Activated effector memory CD4-positive, alpha-beta T cell treated with anti-CD3 and anti-CD28 coated beads, Interleukin-2, amount 50 U/mL, for 16 hours (primary cell): ENCODE measurements around the gene YWHAG.
A peak's percentile ranks its signal among the peaks of the same experiment; 100 is the strongest.
"Not testable (repeated sequence)": the region's sequence is repeated elsewhere in the genome, so short reads cannot be mapped to it uniquely, and the experiment has no call there.

Source experiments
- DNase-seq: peaks from one replicate; pipeline ENCODE4 v3.0.0-alpha.2; 2020

The YWHAG gene

DNA sequence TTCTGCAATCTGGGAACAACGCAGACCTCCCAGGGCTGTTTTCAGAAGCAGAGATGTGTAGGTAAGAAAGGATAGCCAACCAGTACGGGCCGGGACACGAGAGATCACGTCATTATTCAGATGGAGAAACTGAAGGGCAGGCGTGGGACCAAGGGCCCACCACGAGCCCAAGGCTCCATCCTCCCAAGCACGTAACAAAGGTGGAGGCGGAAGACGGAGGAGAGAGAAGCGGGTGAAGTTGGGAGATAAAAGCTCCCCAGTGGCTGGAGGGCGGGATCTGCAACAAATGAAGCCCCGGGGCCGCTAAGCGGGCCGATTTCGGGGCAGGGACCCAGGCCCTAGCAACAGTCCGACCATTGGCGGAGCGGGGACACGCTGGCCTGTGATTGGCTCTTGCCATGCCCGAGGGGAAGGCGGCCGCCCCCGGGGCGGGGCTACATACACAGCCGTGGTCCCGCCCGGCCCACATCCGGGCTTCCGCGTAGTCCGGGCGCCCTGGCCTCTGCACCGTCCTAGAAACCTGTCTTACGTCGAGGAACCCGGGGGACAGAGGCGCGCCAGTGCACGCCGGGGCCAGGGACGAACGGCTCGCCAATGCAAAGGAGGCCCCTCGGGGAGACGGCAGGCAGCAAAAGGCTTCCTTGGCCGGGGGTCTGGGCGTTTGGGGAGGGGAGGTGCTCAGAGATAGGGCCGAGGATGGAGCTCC is 40.9 kb downstream of the YWHAG start:
- DNase-seq = peak; percentile 99

DNA sequence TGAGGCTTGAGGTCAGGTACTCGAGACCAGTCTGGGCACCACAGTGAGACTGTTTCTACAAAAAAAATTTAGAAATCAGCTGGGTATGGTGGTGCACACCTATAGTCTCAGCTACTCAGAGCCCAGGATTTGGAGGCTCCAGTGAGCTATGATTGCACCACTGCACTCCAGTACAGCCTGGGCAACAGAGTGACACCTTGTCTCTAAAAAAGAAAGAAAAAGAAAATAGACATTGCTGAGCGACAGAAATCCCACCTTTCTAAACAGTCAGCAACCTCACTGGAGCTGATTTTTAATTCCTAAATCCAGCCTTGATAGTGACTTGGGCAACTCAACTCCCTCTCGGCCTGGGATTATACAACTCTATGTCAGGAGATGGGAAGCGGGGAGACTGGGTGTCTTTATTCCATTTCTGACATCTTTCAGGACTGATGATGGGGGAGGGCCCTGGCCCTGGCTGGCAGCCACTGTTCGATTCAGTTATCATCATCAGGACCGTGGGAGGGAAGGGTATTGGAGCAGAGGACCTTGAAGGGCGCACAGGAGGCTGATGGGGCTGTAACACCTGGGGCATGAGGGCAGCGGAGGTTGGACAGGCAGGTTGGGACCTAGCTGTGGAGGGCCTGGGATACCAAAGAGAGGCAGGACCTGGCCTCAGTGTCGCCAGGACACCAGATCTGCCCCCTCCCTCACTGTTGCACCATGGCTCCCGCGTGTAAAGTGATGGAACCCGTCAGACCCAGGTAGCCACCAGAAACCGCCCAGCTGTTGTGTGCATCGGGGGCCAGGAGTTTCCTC is 41.6 kb downstream of the YWHAG start:
- no peak for DNase-seq

DNA sequence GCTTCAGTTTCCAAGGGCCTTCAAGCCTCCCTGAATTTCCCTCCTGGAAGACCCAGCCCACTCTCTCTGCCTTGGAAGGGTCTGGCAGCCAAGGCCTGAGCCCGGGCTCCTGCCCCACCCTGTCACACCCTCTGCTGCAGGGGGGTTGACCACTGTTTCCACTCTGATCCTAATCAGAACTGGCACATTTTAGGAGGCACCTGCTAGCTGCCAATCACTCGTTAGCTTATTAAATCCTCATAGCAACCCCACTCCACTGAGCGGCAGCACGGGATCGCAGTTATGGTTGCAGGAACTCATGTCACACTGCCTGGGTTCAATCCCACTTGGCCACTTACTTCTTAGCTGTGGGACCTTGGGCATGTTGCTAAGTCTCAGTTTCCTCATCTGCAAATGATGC is 43.4 kb downstream of the YWHAG start:
- DNase-seq = no peak

DNA sequence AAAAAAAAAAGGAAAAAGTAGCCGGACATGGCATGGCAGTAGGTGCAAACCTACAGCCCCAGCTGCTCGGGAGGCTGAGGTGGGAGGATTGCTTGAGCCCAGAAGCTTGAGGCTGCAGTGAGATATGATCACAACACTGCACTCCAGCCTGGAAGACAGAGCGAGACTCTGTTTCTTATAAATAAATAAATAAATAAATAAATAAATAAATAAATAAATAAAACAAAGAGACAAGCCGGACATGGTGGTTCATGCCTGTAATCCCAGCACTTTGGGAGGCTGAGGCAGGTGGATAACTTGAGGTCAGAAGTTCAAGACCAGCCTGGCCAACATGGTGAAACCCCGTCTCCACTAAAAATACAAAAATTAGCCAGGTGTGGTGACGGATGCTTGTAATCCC is 44.1 kb downstream of the YWHAG start:
- DNase-seq = not testable (repeated sequence)

DNA sequence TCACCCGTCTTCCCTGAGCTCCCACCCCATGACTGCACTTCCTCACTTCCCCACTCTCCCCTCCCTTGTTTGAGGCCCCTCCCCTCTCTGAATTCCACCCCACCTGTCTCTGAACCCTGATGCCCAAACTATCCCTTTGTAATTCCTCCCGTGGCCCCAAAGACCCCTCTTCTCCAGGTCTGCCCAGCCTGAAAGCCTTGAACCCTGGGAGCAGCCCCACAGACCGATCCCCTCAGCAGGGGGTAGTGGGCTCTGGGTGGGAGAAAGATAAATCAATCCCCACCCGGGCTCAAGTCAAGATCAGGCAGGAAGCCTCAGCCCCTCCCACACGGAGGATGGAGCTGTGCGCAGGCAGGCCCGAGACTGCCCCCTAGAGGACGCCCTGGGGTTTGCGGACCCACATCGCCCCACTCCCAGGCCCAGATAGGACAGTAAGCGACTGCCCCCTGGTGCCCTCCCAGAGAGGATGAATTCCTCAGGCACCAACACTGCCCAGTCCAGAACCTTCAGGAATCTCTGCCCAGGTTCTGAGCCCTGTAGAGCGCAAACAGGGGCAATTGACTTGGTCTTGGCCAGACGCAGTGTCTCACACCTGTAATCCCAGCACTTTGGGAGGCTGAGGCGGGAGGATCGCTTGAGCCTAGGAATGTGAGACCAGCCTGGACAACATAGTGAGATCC is 44.6 kb downstream of the YWHAG start:
- peak; percentile 99 for DNase-seq

DNA sequence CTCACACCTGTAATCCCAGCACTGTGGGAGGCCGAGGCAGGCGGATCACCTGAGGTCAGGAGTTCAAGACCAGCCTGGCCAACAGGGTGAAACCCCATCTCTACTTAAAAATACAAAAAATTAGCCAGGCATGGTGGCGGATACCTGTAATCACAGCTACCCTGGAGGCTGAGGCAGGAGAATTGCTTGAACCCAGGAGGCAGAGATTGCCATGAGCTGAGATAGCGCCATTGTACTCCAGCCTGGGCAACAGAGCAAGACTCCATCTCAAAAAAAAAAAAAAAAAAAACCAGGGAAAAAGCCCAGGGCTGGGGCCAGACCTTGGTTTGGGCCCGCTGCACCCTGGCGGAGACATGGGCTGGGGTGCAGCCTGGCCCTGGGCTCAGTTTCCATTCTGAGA is 47.0 kb downstream of the YWHAG start:
- not testable (repeated sequence) for DNase-seq

DNA sequence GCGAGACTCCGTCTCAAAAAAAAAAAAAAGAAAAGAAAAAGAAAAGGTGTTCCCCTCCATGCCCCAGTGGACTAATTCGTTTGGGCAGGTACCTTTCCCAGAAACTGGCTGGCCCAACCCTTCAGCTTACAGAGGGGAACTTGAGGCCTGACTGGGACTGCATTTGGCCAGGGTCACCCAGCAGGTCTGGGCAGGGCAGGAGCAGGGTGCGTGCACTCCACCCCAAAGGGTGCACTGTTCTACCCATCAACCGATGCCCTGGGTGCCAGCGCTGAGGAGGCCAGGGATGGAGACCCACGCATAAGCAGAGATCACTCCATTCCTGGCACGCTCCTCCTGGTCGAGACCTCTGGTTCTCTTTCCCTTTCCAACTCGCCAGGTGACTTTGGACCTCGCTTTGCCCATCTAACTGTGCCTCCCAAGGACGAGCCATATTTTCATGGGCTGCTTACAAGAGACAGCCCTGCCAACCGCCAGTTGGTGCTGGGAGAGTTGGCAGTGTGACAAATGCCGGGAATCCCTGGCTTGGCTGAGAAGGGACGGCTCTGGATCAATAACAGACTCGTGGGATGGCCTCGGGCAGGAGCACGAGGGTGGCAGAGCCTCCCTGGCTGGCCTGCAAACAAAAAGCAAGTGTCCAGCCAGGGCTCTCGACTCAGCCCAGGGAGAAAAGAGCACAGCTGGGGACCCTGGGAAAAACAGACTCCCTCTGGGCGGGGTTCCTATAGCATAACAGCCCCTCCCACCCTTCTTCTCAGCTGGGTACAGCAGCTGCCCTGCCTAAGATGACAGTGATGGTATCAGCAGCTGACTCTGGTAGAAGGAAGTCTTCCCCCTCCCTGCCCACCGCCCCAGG is 48.5 kb downstream of the YWHAG start:
- no peak for DNase-seq

DNA sequence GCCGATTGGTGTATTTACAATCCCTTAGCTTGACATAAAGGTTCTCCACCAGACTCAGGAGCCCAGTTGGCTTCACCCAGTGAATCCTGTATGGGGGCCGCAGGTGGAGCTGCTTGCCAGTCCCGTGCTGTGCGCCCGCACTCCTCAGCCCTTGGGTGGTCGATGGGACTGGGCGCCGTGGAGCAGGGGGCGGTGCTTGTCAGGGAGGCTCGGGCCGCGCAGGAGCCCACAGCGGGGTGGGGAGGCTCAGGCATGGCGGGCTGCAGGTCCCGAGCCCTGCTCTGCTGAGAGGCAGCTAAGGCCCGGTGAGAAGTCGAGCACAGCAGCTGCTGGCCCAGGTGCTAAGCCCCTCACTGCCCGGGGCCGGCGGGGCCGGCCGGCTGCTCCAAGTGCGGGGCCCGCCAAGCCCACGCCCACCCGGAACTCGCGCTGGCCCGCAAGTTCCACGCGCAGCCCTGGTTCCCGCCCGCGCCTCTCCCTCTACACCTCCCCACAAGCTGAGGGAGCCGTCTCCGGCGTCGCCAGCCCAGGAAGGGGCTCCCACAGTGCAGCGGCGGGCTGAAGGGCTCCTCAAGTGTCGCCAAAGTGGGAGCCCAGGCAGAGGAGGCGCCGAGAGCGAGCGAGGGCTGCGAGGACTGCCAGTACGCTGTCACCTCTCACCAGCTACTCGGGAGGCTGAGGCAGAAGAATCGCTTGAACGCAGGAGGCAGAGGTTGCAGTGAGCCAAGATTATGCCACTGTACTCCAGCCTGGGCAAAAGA is 49.3 kb downstream of the YWHAG start:
- not testable (repeated sequence) for DNase-seq

DNA sequence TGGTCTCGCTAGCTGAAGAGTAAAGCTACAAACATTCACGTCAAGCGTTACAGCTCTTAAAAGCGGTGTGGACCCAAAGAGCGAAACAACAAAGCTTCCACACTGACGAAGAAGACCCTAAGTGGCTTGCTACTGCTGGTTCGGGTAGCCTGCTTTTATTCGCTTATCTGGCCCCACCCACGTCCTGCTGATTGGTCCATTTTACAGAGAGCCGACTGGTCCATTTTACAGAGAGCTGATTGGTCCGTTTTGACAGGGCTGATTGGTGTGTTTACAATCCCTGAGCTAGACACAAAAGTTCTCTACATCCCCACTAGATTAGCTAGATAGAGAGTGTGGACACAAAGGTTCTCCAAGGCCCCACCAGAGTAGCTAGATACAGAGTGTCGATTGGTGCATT is 49.9 kb downstream of the YWHAG start:
- DNase-seq = not testable (repeated sequence)

DNA sequence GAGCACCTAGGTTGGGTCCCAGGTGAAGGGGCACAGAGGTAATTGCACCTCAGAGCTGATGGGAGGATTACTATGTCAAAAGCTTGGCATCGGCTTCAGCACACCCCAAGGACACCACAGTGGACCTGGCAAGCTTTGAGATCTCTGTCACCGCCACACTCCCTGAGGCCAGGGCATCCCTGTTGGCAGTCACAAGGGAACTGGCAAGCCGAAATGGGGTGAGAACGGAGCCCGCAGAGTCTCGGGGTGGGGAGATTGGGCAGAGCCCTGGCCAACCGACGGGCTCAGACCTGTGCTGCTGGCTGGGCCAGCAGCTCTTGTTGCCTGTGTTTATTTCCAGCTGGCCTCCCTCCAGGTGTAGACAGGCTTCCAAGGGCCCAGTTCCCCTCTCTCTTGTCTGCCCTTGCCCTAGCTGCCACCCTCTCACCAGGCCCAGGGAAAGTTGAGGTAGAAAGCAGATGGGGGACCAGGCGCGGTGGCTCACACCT is 53.9 kb downstream of the YWHAG start:
- no peak for DNase-seq

DNA sequence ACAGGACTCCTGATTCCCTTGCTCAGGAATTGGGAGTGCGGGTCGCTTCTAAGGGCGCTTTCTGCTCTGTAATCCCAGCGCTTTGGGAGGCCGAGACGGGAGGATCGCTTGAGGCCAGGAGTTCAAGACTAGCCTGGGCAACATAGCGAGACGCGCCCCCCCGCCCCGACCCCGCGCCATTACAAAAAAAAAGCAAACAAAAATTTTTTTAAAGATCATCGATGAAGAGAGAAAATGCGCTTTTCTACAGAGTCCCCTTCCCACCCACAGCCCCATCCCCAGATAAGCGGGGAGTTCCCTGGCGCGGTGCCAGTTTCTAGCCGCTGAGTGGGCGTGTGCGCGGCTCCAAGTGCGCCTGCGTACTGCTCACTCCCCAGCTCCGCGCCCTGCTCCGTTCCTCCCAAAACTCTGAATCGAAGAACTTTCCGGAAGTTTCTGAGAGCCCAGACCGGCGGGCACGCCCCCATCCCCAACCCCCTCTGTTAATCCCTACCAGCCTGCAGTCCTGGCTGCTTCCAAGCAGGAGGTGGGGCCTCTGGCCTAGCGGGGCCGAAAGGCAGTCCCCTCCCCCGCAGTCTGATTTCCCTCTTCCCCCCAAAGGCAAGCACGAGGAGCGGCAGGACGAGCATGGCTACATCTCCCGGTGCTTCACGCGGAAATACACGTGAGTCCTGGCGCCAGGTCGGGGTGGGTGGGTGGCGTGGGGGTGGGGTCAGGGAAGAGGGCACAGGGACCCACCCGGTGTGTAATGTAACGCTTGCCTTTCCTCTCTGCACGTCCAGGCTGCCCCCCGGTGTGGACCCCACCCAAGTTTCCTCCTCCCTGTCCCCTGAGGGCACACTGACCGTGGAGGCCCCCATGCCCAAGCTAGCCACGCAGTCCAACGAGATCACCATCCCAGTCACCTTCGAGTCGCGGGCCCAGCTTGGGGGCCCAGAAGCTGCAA is 55.3 kb downstream of the YWHAG start:
- DNase-seq = peak; percentile 94

DNA sequence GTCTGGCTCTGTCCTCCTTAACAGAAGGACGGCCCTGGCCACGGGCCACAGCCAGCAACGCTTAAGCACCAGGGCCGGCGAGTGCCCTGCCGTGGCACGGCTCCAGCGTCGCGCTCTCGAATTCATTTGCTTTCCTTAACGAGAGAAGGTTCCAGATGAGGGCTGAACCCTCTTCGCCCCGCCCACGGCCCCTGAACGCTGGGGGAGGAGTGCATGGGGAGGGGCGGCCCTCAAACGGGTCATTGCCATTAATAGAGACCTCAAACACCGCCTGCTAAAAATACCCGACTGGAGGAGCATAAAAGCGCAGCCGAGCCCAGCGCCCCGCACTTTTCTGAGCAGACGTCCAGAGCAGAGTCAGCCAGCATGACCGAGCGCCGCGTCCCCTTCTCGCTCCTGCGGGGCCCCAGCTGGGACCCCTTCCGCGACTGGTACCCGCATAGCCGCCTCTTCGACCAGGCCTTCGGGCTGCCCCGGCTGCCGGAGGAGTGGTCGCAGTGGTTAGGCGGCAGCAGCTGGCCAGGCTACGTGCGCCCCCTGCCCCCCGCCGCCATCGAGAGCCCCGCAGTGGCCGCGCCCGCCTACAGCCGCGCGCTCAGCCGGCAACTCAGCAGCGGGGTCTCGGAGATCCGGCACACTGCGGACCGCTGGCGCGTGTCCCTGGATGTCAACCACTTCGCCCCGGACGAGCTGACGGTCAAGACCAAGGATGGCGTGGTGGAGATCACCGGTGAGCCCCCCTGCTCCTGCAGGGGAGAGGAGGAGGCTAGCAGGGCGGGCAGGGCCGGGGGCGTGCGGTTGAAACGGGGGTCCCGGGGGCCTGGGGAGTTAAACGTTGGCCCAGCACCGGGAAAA is 56.2 kb downstream of the YWHAG start, which contains the start of gene HSPB1:
Gene HSPB1, plus strand, starts transcription at position 327 of the 855 bp plus-strand sequence. Its CDS starts 40 bp downstream, at position 367.
- peak; percentile 91 for DNase-seq

DNA sequence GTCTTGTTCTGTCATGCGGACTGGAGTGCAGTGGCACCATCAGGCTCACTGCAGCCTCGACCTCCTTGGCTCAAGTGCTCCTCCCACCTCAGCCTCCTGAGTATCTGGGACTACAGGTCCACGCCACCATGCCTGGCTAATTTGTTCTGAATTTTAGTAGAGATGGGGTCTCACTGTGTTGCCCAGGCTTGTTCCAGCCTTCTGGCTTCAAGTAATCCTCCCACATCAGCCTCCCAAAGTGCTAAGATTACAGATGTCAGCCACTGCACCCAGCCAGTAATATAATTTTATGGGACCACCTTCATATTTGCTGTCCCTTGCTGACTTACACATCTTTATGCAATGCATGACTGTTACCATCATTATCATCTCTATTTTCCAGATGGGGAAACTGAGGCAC is 57.8 kb downstream of the YWHAG start:
- no peak for DNase-seq

DNA sequence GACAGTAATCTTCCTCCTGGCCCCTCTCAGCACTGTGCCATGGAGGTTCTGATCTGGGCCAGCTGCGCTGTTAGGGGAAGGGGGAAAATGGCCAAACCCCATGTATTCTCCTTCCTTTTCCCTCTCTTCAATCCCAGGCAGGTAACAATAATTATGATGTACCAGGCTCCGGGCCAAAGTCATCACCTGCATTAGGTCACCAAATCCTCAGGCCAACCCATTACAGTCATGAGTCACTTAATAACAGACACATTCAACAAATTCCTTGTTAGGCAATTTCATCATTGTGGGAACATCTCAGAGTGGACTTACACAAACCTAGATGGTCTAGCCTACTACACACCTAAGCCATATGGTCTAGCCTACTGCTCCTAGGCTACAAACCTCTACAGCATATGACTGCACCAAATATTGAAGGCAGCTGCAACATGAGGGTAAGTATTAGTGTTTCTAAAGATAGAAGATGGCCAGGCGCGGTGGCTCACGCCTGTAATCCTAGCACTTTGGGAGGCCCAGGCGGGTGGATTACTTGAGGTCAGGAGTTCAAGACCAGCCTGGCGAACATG is 58.5 kb downstream of the YWHAG start:
- DNase-seq = no peak

DNA sequence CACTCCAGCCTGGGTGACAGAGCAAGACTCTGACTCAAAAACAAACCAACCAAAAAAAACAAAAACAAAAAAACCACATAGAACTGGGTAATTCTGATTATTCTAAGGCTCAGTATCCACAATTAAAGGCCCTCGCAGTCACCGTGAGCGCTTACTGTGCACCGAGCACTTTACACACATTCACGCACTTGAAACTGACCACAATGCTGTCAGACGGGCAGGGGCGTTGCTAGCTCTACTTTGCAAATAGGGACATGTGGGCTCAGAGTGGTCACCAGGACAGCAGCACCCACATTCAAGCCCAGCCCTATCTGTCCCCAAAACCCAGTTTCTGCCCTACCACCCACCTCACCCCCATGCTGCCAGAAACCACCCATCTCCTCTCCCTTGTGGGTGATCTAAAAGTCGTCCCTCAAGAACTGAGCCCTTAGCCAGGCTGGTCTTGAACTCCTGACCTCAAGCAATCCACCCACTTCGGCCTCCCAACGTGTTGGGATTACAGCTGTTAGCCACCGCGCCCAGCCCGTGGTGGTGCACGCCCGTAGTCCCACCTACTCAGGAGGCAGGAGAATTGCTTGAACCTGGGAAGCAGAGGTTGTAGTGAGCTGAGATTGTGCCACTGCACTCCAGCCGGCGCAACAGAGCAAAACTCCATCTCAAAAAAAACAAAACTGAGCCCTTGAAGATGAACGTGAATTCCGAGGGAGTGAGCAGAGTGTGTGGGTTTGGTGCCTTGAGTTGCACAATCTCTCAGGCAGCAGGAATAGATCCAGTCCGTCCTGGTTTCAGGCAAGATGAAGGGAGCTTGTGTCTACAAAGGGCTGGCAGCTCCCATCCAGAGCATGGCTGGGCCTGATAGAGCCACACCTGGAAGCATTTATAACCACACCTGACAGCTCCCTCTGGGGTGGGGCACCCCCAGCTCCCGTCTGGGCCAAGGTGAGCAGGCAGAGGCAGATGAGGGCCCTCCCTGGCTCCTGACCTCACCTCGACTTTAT is 61.7 kb downstream of the YWHAG start:
- DNase-seq = no peak

DNA sequence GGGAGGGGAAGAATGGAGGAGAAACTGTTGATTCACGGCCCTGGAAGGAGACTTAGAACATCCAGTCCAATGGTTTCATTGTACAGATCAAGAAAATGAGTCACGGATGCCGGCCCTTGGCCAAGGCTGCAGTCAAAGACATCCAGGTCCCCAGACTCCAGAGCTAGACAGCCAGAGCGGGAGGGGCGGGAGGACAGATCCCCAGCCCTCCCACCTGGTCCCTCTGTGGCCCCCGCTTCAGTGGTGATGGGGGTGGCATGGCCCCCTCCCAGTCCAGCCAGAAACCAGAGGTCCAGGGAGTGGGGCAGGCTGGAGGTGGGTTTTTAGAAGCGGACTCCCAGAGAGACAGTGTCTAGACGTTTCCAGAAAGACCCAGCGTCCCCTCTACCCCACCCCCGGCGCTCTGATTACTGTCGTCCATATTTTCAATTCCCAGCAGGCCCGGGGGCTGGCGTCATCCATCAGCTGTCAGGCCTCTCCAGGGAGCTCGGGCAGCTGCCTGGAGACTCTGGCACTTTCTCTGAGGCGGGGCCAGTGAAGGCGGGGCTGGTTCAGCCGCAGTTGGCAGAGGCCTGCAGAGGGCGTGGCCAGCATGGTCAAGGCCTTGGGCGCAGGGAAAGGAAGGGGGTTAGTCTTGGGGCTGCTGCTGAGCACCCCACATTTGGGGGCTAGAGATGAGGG is 64.3 kb downstream of the YWHAG start:
- no peak for DNase-seq

DNA sequence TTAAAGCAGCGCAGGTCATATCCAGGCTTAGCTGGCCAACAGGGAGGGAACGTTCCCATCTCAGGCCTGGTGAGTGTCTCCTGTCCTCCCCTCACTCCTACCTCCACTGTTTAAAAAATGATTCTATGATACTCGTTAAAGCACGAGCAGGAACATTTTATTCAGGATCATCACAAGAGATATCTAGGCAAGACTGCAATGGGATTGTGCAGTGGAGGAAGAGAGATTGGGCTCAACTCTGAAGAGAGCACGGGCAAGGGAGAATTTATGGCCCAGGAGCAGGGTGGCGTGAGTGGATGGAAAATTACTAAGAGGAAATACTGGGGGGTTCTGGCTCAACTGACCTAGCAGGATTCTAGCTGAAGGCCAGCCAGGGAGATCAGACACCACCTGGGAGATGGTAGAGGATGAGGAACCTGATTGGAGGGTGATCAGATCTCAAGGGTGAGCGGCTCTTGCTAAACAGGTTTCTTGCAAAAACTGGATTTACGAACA is 65.3 kb downstream of the YWHAG start:
- no peak for DNase-seq
